WTC11 (cell line): Measurements from ENCODE around the gene TUSC2. TPM values are rescaled to one million over a fixed set of nuclear protein-coding genes. Genes with fewer than 3 reads are reported as not detected.

Source experiments
- CREM ChIP-seq: sonication (generic); formaldehyde crosslinking; IDR thresholded peaks from 2 replicates; pipeline ENCODE4 v1.8.1; 2022; ENCODE audit warnings: mild to moderate bottlenecking, missing genetic modification reagents, moderate library complexity
- ETV6 ChIP-seq: sonication (generic); formaldehyde crosslinking; IDR thresholded peaks from 2 replicates; pipeline ENCODE4 v1.8.1; 2022; ENCODE audit warnings: mild to moderate bottlenecking, missing genetic modification reagents
- FOXP1 ChIP-seq: sonication (generic); formaldehyde crosslinking; IDR thresholded peaks from 2 replicates; pipeline ENCODE4 v1.8.0; 2022; ENCODE audit warnings: missing genetic modification reagents, mild to moderate bottlenecking, moderate library complexity, borderline replicate concordance
- GABPB1 ChIP-seq: sonication (generic); formaldehyde crosslinking; IDR thresholded peaks from 2 replicates; pipeline ENCODE4 v1.8.1; 2023; ENCODE audit warnings: mild to moderate bottlenecking, missing genetic modification reagents
- GRHL2 ChIP-seq: fragments of 250-450 bp; sonication (Bioruptor Pico); IDR thresholded peaks from 2 replicates; pipeline ENCODE4 v1.8.0; 2022; ENCODE audit warnings: mild to moderate bottlenecking, moderate library complexity; ENCODE audit not compliant: insufficient replicate concordance, severe bottlenecking
- NR2C2 ChIP-seq: sonication (generic); formaldehyde crosslinking; IDR thresholded peaks from 2 replicates; pipeline ENCODE4 v1.8.0; 2022; ENCODE audit warnings: mild to moderate bottlenecking, missing genetic modification reagents
- SP1 ChIP-seq: sonication (generic); formaldehyde crosslinking; conservative IDR thresholded peaks from 2 replicates; pipeline ENCODE4 v1.8.1; 2022; ENCODE audit warnings: missing genetic modification reagents
- TEAD1 ChIP-seq: sonication (generic); formaldehyde crosslinking; IDR thresholded peaks from 2 replicates; pipeline ENCODE4 v1.8.0; 2022; ENCODE audit warnings: mild to moderate bottlenecking, missing genetic modification reagents
- ZBTB21 ChIP-seq: sonication (generic); formaldehyde crosslinking; IDR thresholded peaks from 2 replicates; pipeline ENCODE4 v1.8.1; 2023; ENCODE audit warnings: mild to moderate bottlenecking, missing genetic modification reagents, borderline replicate concordance
- total RNA-seq: library from RNA; stranded (reverse); gene quantifications from 3 replicates; pipeline ENCODE4 v1.2.3, GENCODE V29; 2021
- TF ChIP-seq, protein P1 (sequence below): sonication (generic); formaldehyde crosslinking; IDR thresholded peaks from 2 replicates; pipeline ENCODE4 v1.8.0; 2022; ENCODE audit warnings: missing genetic modification reagents
- TF ChIP-seq, protein P2 (sequence below): fragments of 250-450 bp; sonication (Bioruptor Pico); IDR thresholded peaks from 2 replicates; pipeline ENCODE4 v1.9.0; 2021; ENCODE audit warnings: mild to moderate bottlenecking, borderline replicate concordance
- TF ChIP-seq, protein P3 (sequence below): sonication (generic); formaldehyde crosslinking; IDR thresholded peaks from 2 replicates; pipeline ENCODE4 v1.8.0; 2023; ENCODE audit warnings: mild to moderate bottlenecking, missing genetic modification reagents
- TF ChIP-seq, protein P4 (sequence below): fragments of 250-450 bp; sonication (Bioruptor Pico); IDR thresholded peaks from 2 replicates; pipeline ENCODE4 v1.9.0; 2021; ENCODE audit warnings: mild to moderate bottlenecking
- TF ChIP-seq, protein P5 (sequence below): sonication (generic); formaldehyde crosslinking; IDR thresholded peaks from 2 replicates; pipeline ENCODE4 v1.8.0; 2023; ENCODE audit warnings: missing genetic modification reagents, mild to moderate bottlenecking, borderline replicate concordance
- TF ChIP-seq, protein P6 (sequence below): fragments of 250-450 bp; sonication (Bioruptor Pico); IDR thresholded peaks from 2 replicates; pipeline ENCODE4 v1.9.0; 2021; ENCODE audit warnings: mild to moderate bottlenecking
- TF ChIP-seq, protein P7 (sequence below): sonication (generic); formaldehyde crosslinking; IDR thresholded peaks from 2 replicates; pipeline ENCODE4 v1.8.1; 2023; ENCODE audit warnings: mild to moderate bottlenecking, missing genetic modification reagents, moderate library complexity

Gene TUSC2
- total RNA-seq, 1 experiment from 2014 or later = 41.1 TPM

DNA sequence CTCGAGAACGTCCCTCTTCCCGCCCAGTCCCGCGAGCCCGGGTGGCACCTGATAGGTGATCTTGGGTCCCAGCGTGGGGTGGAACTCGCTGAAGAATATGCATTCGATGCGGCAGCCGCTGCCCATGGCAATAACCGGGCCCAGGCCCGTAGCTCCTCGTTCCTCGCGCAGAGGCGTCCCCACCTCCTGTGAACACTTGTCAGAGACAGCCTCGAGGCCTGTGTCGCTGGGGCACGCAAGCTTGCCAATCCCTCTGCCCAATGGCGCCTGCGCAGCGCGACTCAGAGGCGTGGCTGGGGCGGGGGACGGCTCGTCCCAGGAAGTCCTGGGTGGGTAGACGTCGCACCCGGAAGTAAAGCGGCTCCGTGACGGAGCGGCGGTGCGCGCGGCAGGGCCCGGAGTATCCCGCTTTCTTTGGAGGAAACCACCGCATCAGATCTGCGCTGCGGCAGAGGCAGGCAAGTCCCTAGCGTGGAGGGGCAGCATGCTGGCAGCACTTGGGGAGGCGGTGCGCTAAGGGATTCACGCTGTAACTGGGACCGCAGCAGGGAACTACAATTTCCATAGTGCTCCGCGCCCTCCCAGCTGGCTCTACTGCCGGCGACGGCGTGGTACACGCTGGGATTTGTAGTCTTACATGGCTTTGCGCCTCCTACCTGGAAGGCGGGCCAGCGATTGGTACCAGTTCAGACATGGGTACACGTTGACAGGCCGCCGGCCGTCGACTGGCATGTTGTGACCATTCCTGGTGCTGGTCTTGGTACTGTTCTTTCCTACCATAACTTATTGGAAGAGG, 22.7 kb upstream of the TUSC2 start, which contains the start of the genes CYB561D2 and NPRL2 (continued):
- TF ChIP-seq, protein P1, sequence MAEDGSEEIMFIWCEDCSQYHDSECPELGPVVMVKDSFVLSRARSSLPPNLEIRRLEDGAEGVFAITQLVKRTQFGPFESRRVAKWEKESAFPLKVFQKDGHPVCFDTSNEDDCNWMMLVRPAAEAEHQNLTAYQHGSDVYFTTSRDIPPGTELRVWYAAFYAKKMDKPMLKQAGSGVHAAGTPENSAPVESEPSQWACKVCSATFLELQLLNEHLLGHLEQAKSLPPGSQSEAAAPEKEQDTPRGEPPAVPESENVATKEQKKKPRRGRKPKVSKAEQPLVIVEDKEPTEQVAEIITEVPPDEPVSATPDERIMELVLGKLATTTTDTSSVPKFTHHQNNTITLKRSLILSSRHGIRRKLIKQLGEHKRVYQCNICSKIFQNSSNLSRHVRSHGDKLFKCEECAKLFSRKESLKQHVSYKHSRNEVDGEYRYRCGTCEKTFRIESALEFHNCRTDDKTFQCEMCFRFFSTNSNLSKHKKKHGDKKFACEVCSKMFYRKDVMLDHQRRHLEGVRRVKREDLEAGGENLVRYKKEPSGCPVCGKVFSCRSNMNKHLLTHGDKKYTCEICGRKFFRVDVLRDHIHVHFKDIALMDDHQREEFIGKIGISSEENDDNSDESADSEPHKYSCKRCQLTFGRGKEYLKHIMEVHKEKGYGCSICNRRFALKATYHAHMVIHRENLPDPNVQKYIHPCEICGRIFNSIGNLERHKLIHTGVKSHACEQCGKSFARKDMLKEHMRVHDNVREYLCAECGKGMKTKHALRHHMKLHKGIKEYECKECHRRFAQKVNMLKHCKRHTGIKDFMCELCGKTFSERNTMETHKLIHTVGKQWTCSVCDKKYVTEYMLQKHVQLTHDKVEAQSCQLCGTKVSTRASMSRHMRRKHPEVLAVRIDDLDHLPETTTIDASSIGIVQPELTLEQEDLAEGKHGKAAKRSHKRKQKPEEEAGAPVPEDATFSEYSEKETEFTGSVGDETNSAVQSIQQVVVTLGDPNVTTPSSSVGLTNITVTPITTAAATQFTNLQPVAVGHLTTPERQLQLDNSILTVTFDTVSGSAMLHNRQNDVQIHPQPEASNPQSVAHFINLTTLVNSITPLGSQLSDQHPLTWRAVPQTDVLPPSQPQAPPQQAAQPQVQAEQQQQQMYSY (CRISPR knock-in tag) = peak; percentile 60
- TF ChIP-seq ZBTB21 (CRISPR knock-in tag) = 0 out of 2 replicates have a peak, but pooled peaks have one; percentile 64
- TF ChIP-seq FOXP1 = peak; percentile 97; the same call in 1 of the 2 replicates
- TF ChIP-seq, protein P2, sequence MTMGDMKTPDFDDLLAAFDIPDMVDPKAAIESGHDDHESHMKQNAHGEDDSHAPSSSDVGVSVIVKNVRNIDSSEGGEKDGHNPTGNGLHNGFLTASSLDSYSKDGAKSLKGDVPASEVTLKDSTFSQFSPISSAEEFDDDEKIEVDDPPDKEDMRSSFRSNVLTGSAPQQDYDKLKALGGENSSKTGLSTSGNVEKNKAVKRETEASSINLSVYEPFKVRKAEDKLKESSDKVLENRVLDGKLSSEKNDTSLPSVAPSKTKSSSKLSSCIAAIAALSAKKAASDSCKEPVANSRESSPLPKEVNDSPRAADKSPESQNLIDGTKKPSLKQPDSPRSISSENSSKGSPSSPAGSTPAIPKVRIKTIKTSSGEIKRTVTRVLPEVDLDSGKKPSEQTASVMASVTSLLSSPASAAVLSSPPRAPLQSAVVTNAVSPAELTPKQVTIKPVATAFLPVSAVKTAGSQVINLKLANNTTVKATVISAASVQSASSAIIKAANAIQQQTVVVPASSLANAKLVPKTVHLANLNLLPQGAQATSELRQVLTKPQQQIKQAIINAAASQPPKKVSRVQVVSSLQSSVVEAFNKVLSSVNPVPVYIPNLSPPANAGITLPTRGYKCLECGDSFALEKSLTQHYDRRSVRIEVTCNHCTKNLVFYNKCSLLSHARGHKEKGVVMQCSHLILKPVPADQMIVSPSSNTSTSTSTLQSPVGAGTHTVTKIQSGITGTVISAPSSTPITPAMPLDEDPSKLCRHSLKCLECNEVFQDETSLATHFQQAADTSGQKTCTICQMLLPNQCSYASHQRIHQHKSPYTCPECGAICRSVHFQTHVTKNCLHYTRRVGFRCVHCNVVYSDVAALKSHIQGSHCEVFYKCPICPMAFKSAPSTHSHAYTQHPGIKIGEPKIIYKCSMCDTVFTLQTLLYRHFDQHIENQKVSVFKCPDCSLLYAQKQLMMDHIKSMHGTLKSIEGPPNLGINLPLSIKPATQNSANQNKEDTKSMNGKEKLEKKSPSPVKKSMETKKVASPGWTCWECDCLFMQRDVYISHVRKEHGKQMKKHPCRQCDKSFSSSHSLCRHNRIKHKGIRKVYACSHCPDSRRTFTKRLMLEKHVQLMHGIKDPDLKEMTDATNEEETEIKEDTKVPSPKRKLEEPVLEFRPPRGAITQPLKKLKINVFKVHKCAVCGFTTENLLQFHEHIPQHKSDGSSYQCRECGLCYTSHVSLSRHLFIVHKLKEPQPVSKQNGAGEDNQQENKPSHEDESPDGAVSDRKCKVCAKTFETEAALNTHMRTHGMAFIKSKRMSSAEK (CRISPR knock-in tag) = no peak
- peak; percentile 76 for TF ChIP-seq SP1 (CRISPR knock-in tag)
- TF ChIP-seq, protein P3, sequence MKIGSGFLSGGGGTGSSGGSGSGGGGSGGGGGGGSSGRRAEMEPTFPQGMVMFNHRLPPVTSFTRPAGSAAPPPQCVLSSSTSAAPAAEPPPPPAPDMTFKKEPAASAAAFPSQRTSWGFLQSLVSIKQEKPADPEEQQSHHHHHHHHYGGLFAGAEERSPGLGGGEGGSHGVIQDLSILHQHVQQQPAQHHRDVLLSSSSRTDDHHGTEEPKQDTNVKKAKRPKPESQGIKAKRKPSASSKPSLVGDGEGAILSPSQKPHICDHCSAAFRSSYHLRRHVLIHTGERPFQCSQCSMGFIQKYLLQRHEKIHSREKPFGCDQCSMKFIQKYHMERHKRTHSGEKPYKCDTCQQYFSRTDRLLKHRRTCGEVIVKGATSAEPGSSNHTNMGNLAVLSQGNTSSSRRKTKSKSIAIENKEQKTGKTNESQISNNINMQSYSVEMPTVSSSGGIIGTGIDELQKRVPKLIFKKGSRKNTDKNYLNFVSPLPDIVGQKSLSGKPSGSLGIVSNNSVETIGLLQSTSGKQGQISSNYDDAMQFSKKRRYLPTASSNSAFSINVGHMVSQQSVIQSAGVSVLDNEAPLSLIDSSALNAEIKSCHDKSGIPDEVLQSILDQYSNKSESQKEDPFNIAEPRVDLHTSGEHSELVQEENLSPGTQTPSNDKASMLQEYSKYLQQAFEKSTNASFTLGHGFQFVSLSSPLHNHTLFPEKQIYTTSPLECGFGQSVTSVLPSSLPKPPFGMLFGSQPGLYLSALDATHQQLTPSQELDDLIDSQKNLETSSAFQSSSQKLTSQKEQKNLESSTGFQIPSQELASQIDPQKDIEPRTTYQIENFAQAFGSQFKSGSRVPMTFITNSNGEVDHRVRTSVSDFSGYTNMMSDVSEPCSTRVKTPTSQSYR (CRISPR knock-in tag) = peak; percentile 90
- TF ChIP-seq, protein P4, sequence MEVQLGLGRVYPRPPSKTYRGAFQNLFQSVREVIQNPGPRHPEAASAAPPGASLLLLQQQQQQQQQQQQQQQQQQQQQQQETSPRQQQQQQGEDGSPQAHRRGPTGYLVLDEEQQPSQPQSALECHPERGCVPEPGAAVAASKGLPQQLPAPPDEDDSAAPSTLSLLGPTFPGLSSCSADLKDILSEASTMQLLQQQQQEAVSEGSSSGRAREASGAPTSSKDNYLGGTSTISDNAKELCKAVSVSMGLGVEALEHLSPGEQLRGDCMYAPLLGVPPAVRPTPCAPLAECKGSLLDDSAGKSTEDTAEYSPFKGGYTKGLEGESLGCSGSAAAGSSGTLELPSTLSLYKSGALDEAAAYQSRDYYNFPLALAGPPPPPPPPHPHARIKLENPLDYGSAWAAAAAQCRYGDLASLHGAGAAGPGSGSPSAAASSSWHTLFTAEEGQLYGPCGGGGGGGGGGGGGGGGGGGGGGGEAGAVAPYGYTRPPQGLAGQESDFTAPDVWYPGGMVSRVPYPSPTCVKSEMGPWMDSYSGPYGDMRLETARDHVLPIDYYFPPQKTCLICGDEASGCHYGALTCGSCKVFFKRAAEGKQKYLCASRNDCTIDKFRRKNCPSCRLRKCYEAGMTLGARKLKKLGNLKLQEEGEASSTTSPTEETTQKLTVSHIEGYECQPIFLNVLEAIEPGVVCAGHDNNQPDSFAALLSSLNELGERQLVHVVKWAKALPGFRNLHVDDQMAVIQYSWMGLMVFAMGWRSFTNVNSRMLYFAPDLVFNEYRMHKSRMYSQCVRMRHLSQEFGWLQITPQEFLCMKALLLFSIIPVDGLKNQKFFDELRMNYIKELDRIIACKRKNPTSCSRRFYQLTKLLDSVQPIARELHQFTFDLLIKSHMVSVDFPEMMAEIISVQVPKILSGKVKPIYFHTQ = no peak
- TF ChIP-seq, protein P5, sequence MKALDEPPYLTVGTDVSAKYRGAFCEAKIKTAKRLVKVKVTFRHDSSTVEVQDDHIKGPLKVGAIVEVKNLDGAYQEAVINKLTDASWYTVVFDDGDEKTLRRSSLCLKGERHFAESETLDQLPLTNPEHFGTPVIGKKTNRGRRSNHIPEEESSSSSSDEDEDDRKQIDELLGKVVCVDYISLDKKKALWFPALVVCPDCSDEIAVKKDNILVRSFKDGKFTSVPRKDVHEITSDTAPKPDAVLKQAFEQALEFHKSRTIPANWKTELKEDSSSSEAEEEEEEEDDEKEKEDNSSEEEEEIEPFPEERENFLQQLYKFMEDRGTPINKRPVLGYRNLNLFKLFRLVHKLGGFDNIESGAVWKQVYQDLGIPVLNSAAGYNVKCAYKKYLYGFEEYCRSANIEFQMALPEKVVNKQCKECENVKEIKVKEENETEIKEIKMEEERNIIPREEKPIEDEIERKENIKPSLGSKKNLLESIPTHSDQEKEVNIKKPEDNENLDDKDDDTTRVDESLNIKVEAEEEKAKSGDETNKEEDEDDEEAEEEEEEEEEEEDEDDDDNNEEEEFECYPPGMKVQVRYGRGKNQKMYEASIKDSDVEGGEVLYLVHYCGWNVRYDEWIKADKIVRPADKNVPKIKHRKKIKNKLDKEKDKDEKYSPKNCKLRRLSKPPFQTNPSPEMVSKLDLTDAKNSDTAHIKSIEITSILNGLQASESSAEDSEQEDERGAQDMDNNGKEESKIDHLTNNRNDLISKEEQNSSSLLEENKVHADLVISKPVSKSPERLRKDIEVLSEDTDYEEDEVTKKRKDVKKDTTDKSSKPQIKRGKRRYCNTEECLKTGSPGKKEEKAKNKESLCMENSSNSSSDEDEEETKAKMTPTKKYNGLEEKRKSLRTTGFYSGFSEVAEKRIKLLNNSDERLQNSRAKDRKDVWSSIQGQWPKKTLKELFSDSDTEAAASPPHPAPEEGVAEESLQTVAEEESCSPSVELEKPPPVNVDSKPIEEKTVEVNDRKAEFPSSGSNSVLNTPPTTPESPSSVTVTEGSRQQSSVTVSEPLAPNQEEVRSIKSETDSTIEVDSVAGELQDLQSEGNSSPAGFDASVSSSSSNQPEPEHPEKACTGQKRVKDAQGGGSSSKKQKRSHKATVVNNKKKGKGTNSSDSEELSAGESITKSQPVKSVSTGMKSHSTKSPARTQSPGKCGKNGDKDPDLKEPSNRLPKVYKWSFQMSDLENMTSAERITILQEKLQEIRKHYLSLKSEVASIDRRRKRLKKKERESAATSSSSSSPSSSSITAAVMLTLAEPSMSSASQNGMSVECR (CRISPR knock-in tag) = peak; percentile 93; the same call in 1 of the 2 replicates
- peak; percentile 88 for TF ChIP-seq GABPB1 (CRISPR knock-in tag)
- peak; percentile 66; the same call in 1 of the 2 replicates for TF ChIP-seq CREM (CRISPR knock-in tag)
- peak; percentile 94 for TF ChIP-seq TEAD1 (CRISPR knock-in tag)
- no peak for TF ChIP-seq GRHL2 (CRISPR knock-in tag)
- TF ChIP-seq, protein P6, sequence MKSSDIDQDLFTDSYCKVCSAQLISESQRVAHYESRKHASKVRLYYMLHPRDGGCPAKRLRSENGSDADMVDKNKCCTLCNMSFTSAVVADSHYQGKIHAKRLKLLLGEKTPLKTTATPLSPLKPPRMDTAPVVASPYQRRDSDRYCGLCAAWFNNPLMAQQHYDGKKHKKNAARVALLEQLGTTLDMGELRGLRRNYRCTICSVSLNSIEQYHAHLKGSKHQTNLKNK (CRISPR knock-in tag) = no peak
- TF ChIP-seq ETV6 (CRISPR knock-in tag) = peak; percentile 96
- TF ChIP-seq, protein P7, sequence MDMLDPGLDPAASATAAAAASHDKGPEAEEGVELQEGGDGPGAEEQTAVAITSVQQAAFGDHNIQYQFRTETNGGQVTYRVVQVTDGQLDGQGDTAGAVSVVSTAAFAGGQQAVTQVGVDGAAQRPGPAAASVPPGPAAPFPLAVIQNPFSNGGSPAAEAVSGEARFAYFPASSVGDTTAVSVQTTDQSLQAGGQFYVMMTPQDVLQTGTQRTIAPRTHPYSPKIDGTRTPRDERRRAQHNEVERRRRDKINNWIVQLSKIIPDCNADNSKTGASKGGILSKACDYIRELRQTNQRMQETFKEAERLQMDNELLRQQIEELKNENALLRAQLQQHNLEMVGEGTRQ (CRISPR knock-in tag) = peak; percentile 42
- peak; percentile 71; the same call in 1 of the 2 replicates for TF ChIP-seq NR2C2 (CRISPR knock-in tag)
